DMS53 treated with DMSO at 0.1 percent for 48 hours (cell line): ENCODE results near the gene PIGV.

Source experiments
- DNase-seq: peaks from one replicate; lab custom pipeline; 2025; ENCODE audit not compliant: unreplicated experiment; lab: John Stamatoyannopoulos, UW

The PIGV gene

GRCh38 chr1:26771643-26772321 is 16.0 kb upstream of the PIGV start:
- DNase-seq: peak; percentile 64

GRCh38 chr1:26772687-26773086 is 15.1 kb upstream of the PIGV start:
- no peak for DNase-seq

- no peak for DNase-seq
Measured at GRCh38 chr1:26774462-26774861, 13.3 kb upstream of the PIGV start.

- no peak for DNase-seq
Measured at GRCh38 chr1:26775666-26776065, 12.1 kb upstream of the PIGV start.

- no peak for DNase-seq
Measured at GRCh38 chr1:26779098-26779668, 8.6 kb upstream of the PIGV start.

- no peak for DNase-seq
Measured at GRCh38 chr1:26780344-26780957, 7.3 kb upstream of the PIGV start.

- DNase-seq: no peak
Measured at GRCh38 chr1:26781206-26781825, 6.4 kb upstream of the PIGV start.

GRCh38 chr1:26782521-26783212 is 5.1 kb upstream of the PIGV start:
- DNase-seq: no peak

GRCh38 chr1:26783646-26784022 is 4.1 kb upstream of the PIGV start:
- DNase-seq: no peak

- DNase-seq: no peak
Measured at GRCh38 chr1:26784023-26784871, 3.5 kb upstream of the PIGV start.

GRCh38 chr1:26784886-26785285 is 2.9 kb upstream of the PIGV start:
- no peak for DNase-seq

GRCh38 chr1:26785611-26786436 is 1.9 kb upstream of the PIGV start:
- DNase-seq: peak; percentile 34

GRCh38 chr1:26786437-26787380 is 1.0 kb upstream of the PIGV start:
- DNase-seq: peak; percentile 28

GRCh38 chr1:26787381-26787705 is 407 bp upstream of the PIGV start:
- DNase-seq: peak; percentile 73

- DNase-seq: no peak
Measured at GRCh38 chr1:26788515-26788785, 700 bp downstream of the PIGV start.

GRCh38 chr1:26788836-26789611 is 1.3 kb downstream of the PIGV start:
- peak; percentile 72 for DNase-seq

- DNase-seq: no peak
Measured at GRCh38 chr1:26789612-26789865, 1.8 kb downstream of the PIGV start.

GRCh38 chr1:26789931-26790330 is 2.2 kb downstream of the PIGV start:
- no peak for DNase-seq

- DNase-seq: no peak
Measured at GRCh38 chr1:26790551-26790953, 2.8 kb downstream of the PIGV start.
